ENCODE results near the gene CDS2.

CDS2 gene

DNA sequence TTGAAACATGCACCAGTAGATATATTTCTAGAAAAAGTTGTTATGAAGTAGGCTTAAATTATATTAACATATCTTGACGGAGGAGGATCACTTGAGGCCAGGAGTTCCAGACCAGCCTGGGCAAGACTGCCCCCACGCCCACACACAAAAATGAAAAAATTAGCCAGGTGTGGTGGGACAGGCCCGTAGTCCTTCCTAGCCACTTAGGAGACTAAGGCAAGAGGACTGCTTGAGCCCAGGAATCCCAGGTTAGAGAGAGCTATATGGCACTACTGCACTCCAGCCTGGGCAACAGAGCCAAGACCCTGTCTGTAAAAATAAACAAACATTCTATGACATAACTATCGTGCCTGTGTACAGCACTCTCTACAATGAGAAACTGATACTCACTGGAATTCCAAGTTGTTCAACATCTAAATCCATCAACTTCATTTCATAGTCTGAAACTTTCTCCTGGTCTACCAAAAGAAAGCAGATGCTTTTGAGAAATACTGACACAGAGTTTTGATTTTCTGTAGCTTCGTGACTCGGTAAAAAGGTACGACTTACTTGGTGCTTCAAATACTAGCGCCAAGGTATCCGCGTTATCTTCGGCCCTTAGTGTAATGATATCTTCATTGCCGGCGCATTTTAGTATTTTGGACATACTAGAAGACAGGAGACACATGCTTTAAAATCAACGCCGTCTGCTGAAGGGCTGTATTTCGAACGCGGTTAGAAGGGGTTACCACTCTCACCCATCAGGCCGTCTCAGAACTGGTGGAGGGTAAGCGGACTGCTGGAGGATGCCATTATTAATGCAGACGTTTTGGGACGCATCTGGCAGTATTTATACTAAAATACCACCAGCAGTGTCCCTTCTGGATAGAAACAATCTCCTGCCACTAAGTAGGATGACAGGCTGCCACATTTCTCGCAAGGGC is 8.3 kb upstream of the CDS2 start:
- DNase-seq (ENCODE audit: low read depth in 1 of 2, low spot score in 1 of 2), result no peak

DNA sequence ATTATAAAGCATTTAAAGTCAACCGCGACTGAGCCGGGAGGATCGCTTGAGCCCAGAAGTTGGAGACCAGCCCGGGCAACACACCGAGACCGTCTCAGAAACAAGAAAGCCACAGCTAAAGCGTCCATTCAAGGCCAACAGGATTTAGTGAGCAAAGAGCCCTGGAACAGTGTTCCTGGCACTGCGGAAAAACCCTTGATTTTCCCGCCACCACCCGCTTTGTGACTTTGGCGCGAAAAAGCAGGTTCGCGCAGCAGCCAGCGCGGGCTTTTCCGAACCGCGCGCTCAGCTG is 7.7 kb upstream of the CDS2 start:
- no peak for DNase-seq (ENCODE audit: low read depth in 1 of 2, low spot score in 1 of 2)

DNA sequence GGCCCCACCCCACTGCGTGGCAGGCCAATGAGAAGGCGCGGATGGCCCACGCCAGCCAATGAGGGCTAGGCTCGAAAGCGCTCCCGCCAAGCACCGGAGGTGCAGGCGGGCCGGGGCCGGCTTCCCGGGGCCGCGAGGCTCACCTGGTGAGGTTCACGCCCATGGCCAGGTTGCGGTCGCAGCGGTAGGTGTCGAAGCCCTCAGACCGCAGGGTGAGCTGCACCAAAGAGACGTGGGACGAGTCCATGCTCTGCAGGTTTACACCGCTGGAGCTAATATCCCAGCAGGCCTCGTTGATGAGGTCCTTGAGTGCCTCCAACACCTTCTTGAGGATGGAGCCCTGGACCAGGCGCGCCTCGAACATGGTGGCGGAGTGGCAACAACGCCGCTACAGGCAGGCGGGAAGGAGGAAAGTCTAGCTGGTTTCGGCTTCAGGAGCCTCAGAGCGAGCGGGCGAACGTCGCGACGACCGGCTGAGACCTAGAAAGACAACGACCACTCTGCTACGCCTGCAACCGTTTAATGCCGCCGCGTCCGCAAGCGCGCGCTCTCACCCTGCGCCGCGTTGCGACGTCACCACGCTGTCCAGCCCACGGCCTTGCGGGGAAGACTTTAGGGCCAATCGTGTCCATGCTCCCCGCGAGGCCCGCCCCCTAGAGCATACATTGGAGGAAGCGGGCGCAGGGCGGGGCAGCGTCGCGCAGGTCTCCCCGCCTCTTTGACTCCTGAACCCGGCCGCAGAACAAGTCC is 7.2 kb upstream of the CDS2 start, which contains the start of gene PCNA:
Gene PCNA (minus strand): TSS at position 524 of the 750 bp plus-strand sequence. CDS start 160 bp downstream, at position 364.
- peak; percentile 84 to 93 for DNase-seq (ENCODE audit: low read depth in 1 of 2, low spot score in 1 of 2)

DNA sequence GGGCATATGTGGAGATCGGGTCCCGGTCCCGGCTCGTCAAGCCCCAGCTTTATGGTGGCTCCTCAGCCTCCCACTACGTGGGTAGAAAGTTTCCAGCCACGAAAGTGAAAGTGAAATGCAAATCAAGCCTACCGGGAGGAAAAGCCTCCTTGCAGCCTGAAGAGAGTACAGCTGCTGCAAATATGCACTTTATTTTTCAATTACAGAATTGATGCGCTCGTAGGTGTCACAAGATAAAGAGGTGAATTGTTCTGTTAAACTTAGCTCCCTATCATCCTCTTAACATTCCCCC is 6.7 kb upstream of the CDS2 start:
- DNase-seq (ENCODE audit: low read depth in 1 of 2, low spot score in 1 of 2), result no peak

DNA sequence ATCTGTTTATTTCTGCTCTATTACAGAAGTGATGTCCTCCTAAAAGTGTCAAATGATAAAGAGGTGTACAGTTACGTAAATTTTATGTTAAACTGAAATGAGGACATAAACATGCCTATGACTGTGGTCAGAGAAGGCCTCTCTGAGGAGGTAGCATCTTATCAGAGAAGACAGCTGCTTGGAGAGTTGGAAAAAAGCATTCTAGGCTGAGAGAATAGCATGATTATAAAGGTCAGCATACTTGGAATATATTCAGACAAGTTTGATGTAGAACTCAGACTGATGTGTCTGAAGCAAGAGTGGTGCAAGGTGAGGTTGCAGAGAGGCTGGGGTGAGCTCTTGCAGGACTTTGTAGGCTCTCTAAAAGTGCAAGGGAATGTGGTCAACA is 3.9 kb upstream of the CDS2 start:
- no peak for DNase-seq (ENCODE audit: low read depth in 1 of 2, low spot score in 1 of 2)

DNA sequence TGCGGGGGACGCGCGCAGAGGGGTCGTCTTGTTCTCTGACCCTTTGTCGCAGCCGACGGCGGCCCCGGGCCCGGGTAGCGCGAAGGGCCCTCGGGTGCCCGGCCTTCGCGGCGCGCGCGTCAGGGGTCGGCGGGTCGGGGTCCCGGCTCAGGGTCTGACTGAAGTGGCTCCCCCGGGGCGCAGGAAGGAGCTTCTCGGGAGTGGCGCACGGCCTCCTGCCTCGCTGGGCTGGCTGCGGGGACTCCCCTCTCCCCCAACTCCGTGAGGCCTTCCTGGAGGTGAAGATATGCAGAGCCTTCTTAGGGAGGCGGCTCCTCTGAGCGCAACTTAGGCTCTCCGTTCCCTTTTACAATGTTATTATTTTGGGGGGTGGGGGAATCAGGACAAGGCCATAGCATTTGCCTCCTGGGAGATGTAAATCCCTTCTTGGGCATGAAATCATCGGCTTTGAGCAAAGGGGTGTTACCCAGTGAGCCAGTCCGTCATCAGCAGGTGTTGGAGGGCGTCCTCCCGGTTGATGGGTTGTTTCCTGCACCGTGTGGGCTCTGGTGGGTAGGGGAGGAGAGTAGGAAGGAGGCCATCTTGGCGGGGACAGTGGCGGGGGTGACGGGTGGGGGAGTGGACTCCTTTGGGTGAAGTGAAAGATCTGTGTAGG is 523 bp downstream of the CDS2 start:
- peak; percentile 31 to 39 for DNase-seq (ENCODE audit: low read depth in 1 of 2, low spot score in 1 of 2)

DNA sequence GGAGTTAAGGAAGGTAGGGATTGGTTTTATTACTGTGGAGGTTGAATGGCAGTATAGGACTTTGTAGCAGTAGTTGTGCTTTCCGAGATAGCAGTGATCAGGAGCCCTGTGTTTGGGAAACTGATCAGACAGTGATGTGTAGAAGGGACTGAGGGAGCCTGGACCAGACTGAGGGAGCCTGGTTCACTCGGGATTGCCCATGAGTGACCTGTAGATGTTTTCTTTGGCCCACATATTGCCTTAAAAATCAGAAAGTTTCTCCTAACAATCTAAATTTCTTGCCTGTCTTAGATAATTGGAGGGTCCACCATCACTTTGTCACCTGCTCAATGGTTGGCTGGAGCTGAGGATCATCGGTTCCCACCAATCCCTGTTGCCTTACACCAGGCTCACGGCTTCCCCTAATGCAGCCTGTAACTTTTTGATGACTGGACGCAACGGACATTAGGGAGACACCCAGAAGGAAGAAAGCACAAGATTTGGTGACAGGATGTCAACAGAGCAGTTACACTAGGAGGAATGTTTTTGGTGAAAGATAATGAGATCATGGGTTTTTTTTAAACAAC is 1.1 kb downstream of the CDS2 start:
- no peak for DNase-seq (ENCODE audit: low read depth in 1 of 2, low spot score in 1 of 2)

DNA sequence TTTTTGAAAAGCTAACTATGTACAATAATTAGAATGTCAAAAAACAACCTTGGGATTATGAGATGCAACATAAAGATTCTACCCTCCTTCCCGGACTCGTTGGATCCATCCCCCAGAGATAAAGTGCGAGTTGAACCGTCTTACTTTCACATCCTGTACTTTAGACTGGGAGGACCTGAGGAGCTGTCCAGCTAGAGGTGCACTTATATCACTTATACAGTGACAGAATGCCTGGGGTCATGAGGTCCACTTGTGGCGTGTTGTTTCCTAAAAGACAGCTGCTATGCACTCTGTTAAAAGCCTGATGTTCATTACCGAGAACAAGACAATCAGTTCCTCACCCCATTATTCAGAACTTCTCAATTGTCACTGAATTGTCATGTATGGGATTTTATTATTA is 2.1 kb downstream of the CDS2 start:
- DNase-seq (ENCODE audit: low read depth in 1 of 2, low spot score in 1 of 2), result no peak

DNA sequence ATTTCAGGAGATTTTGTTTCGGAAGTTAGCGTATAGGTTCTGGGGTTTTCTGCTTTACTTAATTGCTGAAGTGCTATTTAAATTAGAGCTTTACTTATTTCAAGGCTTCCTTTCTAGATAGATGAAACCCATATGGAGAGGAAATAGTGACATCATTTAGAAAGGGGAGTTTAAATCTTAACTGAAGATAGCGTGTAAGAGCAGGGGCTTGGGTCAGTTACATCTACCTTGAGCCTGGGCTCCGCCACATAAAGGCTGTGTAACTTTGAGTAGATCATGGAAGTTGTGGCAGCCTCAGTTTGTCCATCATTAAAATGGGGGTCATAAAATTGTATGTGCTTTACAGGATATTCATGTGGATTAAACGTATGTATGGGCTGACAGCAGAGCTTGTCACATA is 4.7 kb downstream of the CDS2 start:
- no peak for DNase-seq (ENCODE audit: low read depth in 1 of 2, low spot score in 1 of 2)

DNA sequence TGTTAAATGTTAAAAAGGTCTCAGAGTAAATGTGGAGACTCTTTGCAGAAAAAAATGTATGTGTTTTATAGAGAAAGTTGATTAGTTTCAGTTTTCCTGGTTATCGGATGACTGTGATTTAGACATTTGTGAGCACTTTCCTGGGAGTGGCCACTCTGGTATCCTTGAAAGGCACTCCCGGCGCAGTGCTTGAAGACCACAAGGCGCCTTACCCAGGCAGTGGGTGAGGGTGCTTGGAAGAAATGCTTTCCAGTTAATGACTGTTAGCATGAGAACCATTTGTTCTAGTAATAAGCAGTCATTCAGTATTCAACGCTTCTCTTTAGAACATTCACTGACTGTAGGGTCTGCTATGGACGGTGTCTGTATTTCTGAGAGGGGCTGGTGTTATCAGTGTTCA is 7.2 kb downstream of the CDS2 start:
- DNase-seq (ENCODE audit: low read depth in 1 of 2, low spot score in 1 of 2), result no peak

DNA sequence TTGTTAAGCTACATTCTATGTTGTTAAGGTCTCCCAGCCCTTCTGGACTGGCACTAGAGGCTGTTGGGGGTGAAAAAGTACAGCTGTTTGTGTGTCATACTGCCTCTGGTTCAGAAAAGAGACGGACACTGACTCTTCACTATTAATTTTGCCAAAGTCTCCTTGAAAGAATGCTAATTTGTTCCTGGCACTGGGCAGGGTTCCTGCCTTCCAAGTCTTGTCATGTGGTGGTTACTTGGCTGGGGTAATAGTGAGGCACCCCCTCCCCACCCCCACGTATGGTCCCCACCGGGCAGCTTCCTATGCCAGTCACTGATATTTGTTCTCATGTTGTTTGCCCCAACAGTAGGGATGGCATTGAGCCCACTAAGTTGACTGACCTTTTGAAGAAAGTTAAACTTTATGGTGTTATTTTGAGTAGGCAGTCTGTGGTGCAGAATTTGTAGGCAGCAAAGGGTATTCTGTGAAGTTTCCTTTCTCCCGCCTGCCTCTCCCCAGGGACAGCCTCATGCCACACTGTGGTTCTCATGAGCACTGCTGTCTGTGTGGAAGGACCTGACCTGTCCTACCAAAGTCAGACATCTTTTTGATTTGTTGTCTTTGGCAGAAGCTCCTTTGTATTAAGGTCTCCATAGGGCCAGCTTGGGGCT is 8.7 kb downstream of the CDS2 start:
- no peak for DNase-seq (ENCODE audit: low read depth in 1 of 2, low spot score in 1 of 2)

DNA sequence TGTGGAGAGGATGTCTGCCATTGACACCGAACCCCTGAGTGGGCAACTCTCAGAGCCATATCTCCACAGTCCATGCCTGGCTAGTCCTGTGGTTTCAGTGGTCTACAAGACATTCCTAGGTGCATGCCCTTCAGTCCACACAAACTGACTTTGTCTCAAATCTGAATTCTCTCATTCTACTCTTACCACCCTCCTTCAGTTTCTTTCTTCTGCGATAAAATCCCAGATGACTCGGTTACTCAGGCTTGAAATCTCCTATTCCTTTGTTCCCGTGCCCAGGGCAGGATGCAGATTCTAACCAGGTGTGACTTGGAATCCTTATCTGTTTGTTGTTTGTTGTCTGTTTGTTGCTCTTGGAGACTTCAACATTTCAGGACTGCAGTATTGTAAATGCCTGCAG is 9.3 kb downstream of the CDS2 start:
- no peak for DNase-seq (ENCODE audit: low read depth in 1 of 2, low spot score in 1 of 2)

DNA sequence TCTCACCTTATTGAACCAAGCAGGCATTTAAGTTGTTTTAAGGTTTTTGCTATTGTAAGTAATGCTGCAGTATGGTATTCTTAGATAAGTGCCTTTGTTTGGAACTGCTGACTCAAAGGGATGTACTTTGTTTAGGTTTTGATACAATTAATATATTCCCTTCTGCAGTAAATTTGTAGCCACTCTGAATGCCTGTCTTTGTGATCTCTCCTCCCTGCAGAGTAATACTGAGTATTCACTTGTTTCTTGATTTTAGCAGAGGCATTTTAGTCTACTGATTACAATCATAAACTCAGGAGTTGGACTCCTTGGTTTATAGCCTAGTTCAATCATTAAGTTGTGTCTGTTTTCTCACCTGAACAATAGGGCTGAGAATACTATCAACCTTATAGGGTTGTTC is 13.4 kb downstream of the CDS2 start:
- DNase-seq (ENCODE audit: low read depth in 1 of 2, low spot score in 1 of 2), result no peak

DNA sequence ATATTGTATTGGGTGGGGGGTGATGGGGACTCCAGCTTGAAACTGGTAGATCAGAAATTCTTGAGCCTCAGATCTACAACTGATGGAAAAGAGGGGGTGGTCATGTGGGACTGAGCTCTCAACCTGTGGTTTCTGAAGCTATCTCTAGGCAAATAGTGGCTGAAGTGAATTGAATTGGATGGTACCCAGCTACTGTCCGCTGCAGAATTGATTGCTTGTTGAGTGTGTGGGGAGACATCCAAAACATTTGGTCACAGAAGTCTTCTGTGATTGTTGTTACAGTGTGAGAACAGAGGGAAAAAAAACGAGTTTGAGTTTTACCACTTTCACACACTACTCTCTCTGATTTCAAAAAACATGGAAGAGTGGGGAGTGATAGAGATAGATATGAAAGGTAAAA is 14.8 kb downstream of the CDS2 start:
- DNase-seq (ENCODE audit: low read depth in 1 of 2, low spot score in 1 of 2), result no peak

DNA sequence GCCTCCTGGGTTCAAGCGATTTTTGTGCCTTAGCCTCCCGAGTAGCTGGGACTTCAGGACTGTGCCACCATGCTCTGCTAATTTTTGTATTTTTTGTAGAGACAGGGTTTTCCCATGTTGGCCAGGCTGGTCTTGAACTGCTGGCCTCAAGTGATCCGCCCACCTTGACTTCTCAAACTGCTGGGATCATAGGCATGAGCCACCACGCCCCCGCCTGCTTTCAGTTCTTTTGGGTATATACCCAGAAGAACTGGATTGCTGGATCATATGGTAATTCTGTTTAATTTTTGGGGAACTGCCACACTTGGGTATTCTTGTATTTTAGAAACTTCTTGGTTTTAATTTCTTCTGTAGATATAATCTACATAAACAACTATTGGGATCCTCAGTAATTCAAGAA is 17.0 kb downstream of the CDS2 start:
- no peak for DNase-seq (ENCODE audit: low read depth in 1 of 2, low spot score in 1 of 2)

DNA sequence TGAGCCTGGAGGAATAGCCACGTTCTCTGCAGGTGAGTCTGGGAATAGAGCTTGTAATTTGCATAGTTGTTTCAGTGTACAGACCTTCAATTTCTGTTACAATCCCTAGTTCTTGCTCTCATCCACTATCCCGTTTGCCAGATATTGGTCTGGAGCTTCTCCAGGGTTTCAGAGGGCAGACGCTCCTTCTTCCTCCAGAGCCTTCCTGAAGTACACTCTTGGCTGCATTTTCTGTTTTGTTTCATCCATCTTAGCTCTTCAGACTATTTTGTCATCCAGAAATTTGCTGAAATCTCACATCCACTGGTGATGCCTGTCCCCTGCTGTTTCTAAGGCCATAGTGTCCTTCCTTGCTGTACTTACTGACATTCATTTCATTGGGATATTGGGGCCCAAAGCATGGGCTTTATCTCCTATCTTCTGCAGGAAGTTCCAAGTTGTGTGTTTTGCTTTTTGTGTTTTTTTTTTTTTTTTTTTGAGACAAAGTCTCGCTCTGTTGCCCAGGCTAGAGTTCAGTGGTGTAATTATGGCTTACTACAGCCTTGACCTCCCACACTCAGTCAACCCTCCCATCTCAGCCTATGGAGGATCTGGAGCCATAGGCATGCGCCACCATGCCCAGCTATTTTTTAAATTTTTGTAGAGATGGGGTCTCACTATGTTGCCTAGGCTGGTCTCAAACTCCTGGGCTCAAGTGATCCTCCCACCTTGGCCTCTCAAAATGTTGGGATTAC is 18.7 kb downstream of the CDS2 start:
- no peak for DNase-seq (ENCODE audit: low read depth in 1 of 2, low spot score in 1 of 2)

DNA sequence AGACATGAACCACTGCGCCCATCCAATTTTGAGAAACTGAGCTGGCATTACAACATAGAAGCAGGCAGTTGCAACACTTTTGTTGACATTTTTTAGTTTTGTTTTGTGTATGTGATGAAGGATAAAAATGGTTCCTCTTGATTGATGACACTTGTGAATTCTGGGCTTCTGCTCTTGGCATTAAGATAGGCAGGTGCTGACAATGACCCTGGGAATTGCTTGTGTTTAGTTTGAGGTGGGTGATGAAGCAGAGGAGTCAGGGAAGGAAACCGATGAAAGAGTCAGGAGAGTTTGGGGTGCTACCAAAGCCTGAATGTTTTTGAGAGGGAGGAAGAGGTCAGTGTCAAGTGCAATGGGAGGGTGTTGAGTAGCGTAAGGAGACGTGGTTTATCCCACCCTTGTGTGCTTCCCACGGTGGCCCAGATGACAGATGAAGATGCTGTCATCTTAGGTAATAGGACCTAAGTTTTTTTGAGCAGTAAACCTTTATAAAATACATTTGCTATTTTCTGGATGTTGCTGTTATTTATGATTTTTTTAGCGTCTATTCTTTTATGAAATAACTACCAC is 19.4 kb downstream of the CDS2 start:
- no peak for DNase-seq (ENCODE audit: low read depth in 1 of 2, low spot score in 1 of 2)

DNA sequence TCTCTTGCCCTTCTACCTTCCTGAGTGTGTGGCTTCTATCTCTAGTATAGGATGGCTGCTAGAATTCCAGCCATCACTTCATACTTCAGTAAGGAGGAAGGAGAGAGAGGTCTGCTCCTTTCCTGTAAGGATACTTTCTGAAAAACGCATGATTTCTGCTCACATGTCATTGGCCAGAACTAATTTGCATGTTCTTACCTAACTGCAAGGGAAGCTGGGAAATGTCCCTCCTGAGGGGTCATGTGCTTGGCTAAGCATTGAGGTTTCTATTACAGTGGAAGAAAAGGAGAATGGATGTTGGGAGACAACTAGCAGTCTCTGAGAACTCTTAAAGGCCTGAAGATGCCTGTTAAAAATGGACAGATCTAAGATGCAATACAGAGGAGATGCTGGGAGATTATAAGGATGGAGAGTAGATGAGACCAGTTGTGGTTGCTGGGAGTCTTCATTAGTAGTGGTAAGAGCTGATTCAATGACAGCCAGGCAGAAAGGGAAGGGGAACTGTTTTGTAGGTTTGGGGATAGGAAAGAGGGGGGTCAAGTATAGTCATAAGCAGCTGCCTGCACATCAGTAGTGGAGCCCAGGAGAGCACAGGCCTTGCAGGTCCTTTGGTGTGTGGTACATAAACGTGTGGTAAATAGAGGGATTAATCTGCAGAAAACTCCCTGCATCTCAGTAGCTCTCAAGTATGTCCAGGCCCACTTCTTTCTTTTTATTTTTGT is 20.2 kb downstream of the CDS2 start:
- no peak for DNase-seq (ENCODE audit: low read depth in 1 of 2, low spot score in 1 of 2)

DNA sequence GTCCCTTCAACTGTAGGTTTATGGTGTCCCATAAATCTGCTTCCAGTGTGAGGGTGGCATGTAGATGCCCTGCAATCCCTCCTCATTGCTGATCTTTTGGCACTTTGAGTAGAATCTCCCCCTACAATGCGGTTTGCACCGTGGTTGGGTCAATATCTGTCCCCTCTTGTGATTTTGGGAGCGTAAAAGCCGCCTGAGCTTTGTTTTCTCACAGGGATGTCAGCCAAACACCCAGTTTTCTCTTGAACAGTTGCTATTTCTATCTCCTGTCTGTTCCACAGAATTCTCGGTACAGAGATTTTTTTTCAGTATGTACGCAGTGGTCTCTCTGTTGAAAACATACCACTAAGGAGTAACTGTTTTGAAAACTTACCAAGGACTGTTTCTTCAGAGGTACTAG is 21.8 kb downstream of the CDS2 start:
- no peak for DNase-seq (ENCODE audit: low read depth in 1 of 2, low spot score in 1 of 2)

DNA sequence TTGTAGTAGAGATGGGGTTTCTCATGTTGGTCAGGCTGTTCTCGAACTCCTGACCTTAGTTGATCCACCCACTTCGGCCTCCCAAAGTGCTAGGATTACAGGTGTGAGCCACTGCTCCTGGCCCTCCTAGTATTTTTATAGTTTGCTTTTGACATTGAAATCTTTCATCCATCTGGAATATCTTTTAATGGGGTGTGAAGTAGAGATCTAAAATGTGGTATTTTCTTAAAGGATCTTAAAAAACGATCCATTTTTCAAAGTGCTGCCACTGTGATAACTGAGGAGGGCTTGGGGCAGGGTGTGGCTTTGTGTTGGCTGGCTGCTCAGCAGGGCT is 23.1 kb downstream of the CDS2 start:
- no peak for DNase-seq (ENCODE audit: low read depth in 1 of 2, low spot score in 1 of 2)
